HG03442 (cell line): Measurements from ENCODE around the gene ARL4C.

ENCODE experiments used
- ATAC-seq: cut with Tn5 transposase; IDR thresholded peaks from one replicate; pipeline ENCODE4 v1.9.1; 2021; ENCODE audit warnings: mild to moderate bottlenecking, moderate library complexity; ENCODE audit not compliant: unreplicated experiment

Gene ARL4C

GRCh38 chr2:234500394-234501006 lies 3.6 kb upstream of the ARL4C start:
- peak; percentile 48 for ATAC-seq

- no peak for ATAC-seq
Measured at GRCh38 chr2:234497594-234498235, 834 bp upstream of the ARL4C start.

GRCh38 chr2:234496055-234496834 lies 636 bp downstream of the ARL4C start:
- peak; percentile 41 for ATAC-seq

GRCh38 chr2:234495251-234496054 lies 1.4 kb downstream of the ARL4C start:
- ATAC-seq = no peak

GRCh38 chr2:234494361-234495250 lies 2.3 kb downstream of the ARL4C start:
- no peak for ATAC-seq

- ATAC-seq = no peak
Measured at GRCh38 chr2:234493796-234494195, 3.1 kb downstream of the ARL4C start.

GRCh38 chr2:234492717-234493485 lies 4.0 kb downstream of the ARL4C start:
- no peak for ATAC-seq

GRCh38 chr2:234491897-234492296 lies 5.0 kb downstream of the ARL4C start:
- ATAC-seq = no peak

GRCh38 chr2:234491281-234491680 lies 5.6 kb downstream of the ARL4C start:
- ATAC-seq = no peak

GRCh38 chr2:234490271-234491091 lies 6.4 kb downstream of the ARL4C start:
- ATAC-seq = no peak

- peak; percentile 78 for ATAC-seq
Measured at GRCh38 chr2:234488913-234489451, 7.9 kb downstream of the ARL4C start.

GRCh38 chr2:234488486-234488885 lies 8.4 kb downstream of the ARL4C start:
- no peak for ATAC-seq

GRCh38 chr2:234487356-234487755 lies 9.5 kb downstream of the ARL4C start:
- ATAC-seq = no peak

GRCh38 chr2:234483568-234484251 lies 13.2 kb downstream of the ARL4C start:
- peak; percentile 70 for ATAC-seq

- no peak for ATAC-seq
Measured at GRCh38 chr2:234481301-234481700, 15.6 kb downstream of the ARL4C start.

- no peak for ATAC-seq
Measured at GRCh38 chr2:234480337-234480736, 16.5 kb downstream of the ARL4C start.

- ATAC-seq = no peak
Measured at GRCh38 chr2:234479465-234479864, 17.4 kb downstream of the ARL4C start.
